ENCODE data around the gene TXK.

The TXK gene

GRCh38 chr4:48035952-48036351, 98.1 kb downstream of the TXK start:
- FAIRE-seq (no peak), DNase-seq (ENCODE audit: insufficient read length, low spot score) (no peak)
- no peak for TF ChIP-seq CTCF (IDR thresholded peaks at IDR 0.05; ENCODE audit: insufficient read depth, missing control alignments)

- DNase-seq (ENCODE audit: insufficient read length, low spot score), result no peak
- peak; percentile 38 for TF ChIP-seq CTCF (IDR thresholded peaks at IDR 0.05; ENCODE audit: insufficient read depth, missing control alignments)
- peak; percentile 72 for FAIRE-seq
These were observed 100.1 kb downstream of the TXK start for GRCh38 chr4:48033825-48034413.

- TF ChIP-seq CTCF (IDR thresholded peaks at IDR 0.05; ENCODE audit: insufficient read depth, missing control alignments), result no peak
- no peak for FAIRE-seq
- DNase-seq (ENCODE audit: insufficient read length, low spot score), result no peak
These were observed 100.6 kb downstream of the TXK start for GRCh38 chr4:48033412-48033811.

DNA sequence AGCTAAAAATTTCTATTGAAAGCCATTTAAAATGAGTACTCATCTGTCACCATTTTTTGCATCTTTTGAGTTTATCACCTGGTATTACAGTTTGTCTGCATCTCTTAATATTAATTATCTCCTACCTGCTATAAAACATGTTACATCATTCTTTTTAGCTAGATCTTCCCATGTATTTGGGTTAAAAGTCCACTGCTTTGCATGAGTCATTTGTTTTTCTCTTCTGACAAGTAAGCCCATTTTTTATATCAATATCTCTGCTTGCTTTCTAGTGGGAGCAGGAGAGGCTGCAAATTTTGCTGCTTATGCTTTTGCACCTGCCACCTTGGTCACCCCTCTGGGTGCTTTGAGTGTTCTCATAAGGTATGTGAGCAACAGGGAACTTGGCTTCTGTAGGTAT, 101.3 kb downstream of the TXK start:
- TF ChIP-seq CTCF (IDR thresholded peaks at IDR 0.05; ENCODE audit: insufficient read depth, missing control alignments), result no peak
- DNase-seq (ENCODE audit: insufficient read length, low spot score), result no peak
- no peak for FAIRE-seq

- no peak for DNase-seq (ENCODE audit: insufficient read length, low spot score)
- no peak for FAIRE-seq
- no peak for TF ChIP-seq CTCF (IDR thresholded peaks at IDR 0.05; ENCODE audit: insufficient read depth, missing control alignments)
These were observed 102.1 kb downstream of the TXK start for GRCh38 chr4:48031802-48032525.

DNA sequence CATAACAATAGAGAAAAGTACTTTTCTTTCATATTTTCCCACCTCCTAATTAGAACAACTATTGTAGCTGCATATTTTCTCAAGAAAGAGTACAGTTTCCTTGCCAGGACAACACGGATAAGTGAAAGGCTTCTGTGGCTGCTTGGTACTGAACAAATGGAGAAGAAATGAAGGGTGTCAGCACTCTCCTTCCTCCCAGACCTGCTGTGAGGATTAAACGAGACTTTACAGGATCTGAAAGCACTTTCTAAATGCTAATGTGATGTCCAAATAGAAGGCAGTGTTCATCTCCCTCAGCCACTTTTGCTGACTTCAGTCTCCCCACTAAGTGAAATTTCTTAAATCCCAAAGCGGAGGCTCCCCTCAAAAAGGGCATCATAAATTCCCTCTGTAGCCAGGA, 103.6 kb downstream of the TXK start:
- TF ChIP-seq CTCF (IDR thresholded peaks at IDR 0.05; ENCODE audit: insufficient read depth, missing control alignments), result no peak
- DNase-seq (ENCODE audit: insufficient read length, low spot score), result no peak
- no peak for FAIRE-seq

DNA sequence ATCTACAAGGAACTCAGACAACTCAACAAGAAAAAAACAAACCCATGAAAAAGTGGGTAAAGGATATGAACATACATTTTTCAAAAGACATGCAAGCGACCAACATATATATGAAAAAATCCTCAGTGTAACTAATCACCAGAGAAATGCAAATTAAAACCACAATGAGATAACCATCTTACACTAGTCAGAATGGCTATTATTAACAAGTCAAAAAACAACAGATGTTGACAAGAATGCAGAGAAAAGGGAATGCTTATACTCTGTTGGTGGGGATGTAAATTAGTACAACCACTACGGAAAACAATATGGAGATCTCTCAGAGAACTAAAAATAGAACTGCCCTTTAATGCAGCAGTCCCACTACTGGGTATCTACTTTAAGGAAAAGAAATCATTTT, 105.4 kb downstream of the TXK start:
- FAIRE-seq (no peak), DNase-seq (ENCODE audit: insufficient read length, low spot score) (no peak)
- no peak for TF ChIP-seq CTCF (IDR thresholded peaks at IDR 0.05; ENCODE audit: insufficient read depth, missing control alignments)
